ENCODE measurements around the gene SIDT1.
A peak's percentile ranks its signal among the peaks of the same experiment; 100 is the strongest.

The SIDT1 gene

DNA sequence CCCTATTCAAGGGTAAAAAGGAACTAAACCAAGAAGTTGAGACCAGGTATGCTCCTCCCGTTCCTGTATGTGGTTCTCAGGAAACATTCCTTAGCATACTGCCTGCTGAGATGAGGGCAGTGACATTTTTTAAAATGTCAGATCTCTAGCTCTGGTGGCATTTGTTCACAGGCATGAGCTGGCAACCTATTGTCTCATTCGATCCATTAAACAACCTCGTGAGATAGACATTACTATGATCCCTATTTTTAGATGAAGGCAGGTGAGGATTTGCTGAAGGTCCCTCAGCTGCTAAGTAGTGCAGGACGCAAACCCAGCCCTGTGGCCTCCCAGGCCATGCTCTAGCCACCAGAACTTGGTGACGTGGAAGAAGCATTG, 74.9 kb downstream of the SIDT1 start:
- no CpG with 5 or more reads among the region's 5 CpGs for WGBS (ENCODE audit: extremely low coverage, insufficient coverage, low lambda C conversion rate)
- H3K4me1 ChIP-seq (ENCODE audit: control insufficient read depth, low read depth, low read length) = peaks cover 2% of the 10 kb centered on the region
- H3K36me3 ChIP-seq (ENCODE audit: control insufficient read depth, insufficient read depth, low read length) = no peaks in the 10 kb centered on the region
- H3K79me1 ChIP-seq (ENCODE audit: low read length) = no peaks in the 10 kb centered on the region
- H3K18ac ChIP-seq (ENCODE audit: low read length) = no peak overlapping the region
- H4K8ac ChIP-seq (ENCODE audit: low read depth, low read length) = no peak overlapping the region
- H3K9ac ChIP-seq (ENCODE audit: low read length) = no peak overlapping the region
- H3K4me2 ChIP-seq (ENCODE audit: low read length) = no peak overlapping the region
- peak; percentile 26 for DNase-seq
- no peak overlapping the region for H3K27ac ChIP-seq (ENCODE audit: low read depth, low read length)
- H3K23ac ChIP-seq (ENCODE audit: low read length) = no peak overlapping the region
- no peak overlapping the region for H4K5ac ChIP-seq (ENCODE audit: low read length)
- no peaks in the 10 kb centered on the region for H3K79me2 ChIP-seq (ENCODE audit: control insufficient read depth, insufficient read depth, low read length)
- H3K4ac ChIP-seq (ENCODE audit: low read depth, low read length) = no peak overlapping the region
- H2BK5ac ChIP-seq (ENCODE audit: low read length) = no peak overlapping the region
- no peak overlapping the region for H2BK120ac ChIP-seq (ENCODE audit: low read depth, low read length)
- H3K56ac ChIP-seq (ENCODE audit: low read length) = no peak overlapping the region
- H2AK5ac ChIP-seq (ENCODE audit: low read length) = no peak overlapping the region
- no peaks in the 10 kb centered on the region for H3K27me3 ChIP-seq (ENCODE audit: insufficient read depth, low read length, poor library complexity)
- no peak overlapping the region for H2BK15ac ChIP-seq (replicated peaks; ENCODE audit: low read depth)
- no peak overlapping the region for H3K4me3 ChIP-seq (ENCODE audit: low read length)

DNA sequence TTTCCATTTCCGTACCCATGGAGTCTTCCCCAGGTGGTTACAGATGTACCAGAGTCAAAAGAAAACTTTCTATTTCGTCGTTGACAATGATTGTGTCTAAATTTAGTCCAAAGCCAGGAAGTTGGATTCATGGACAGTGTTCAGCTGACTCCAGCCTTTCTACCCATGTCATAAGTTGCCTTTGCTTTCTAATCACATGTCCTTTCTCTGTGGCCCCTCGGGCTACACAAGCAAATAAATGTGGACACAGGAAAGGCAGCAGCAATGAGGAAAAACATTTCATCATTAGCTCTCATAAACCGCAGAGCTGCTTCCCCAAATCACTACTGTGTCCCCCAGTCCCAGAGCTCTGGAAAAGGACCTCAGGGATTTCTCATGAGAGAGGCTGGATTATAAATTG, 82.0 kb downstream of the SIDT1 start:
- H3K4me2 ChIP-seq (ENCODE audit: low read length) = no peak overlapping the region
- no peaks in the 10 kb centered on the region for H3K27me3 ChIP-seq (ENCODE audit: insufficient read depth, low read length, poor library complexity)
- H3K9ac ChIP-seq (ENCODE audit: low read length) = no peak overlapping the region
- no peak overlapping the region for H4K5ac ChIP-seq (ENCODE audit: low read length)
- no CpG with 5 or more reads among the region's 5 CpGs for WGBS (ENCODE audit: extremely low coverage, insufficient coverage, low lambda C conversion rate)
- no peak overlapping the region for H3K23ac ChIP-seq (ENCODE audit: low read length)
- H2BK5ac ChIP-seq (ENCODE audit: low read length) = no peak overlapping the region
- no peaks in the 10 kb centered on the region for H3K79me1 ChIP-seq (ENCODE audit: low read length)
- no peak overlapping the region for H3K4me3 ChIP-seq (ENCODE audit: low read length)
- no peak overlapping the region for H4K8ac ChIP-seq (ENCODE audit: low read depth, low read length)
- H3K18ac ChIP-seq (ENCODE audit: low read length) = no peak overlapping the region
- no peak overlapping the region for H2BK15ac ChIP-seq (replicated peaks; ENCODE audit: low read depth)
- no peaks in the 10 kb centered on the region for H3K4me1 ChIP-seq (ENCODE audit: control insufficient read depth, low read depth, low read length)
- no peak overlapping the region for H2BK120ac ChIP-seq (ENCODE audit: low read depth, low read length)
- no peak for DNase-seq
- H3K27ac ChIP-seq (ENCODE audit: low read depth, low read length) = no peak overlapping the region
- no peaks in the 10 kb centered on the region for H3K79me2 ChIP-seq (ENCODE audit: control insufficient read depth, insufficient read depth, low read length)
- no peaks in the 10 kb centered on the region for H3K36me3 ChIP-seq (ENCODE audit: control insufficient read depth, insufficient read depth, low read length)
- peak overlapping the region; percentile 15 for H3K56ac ChIP-seq (ENCODE audit: low read length)
- H2AK5ac ChIP-seq (ENCODE audit: low read length) = no peak overlapping the region
- H3K4ac ChIP-seq (ENCODE audit: low read depth, low read length) = no peak overlapping the region

GRCh38 chr3:113615976-113616375, 83.6 kb downstream of the SIDT1 start:
- H3K9ac ChIP-seq (ENCODE audit: low read length) = no peak overlapping the region
- H3K27ac ChIP-seq (ENCODE audit: low read depth, low read length) = no peak overlapping the region
- H3K23ac ChIP-seq (ENCODE audit: low read length) = no peak overlapping the region
- no peaks in the 10 kb centered on the region for H3K4me1 ChIP-seq (ENCODE audit: control insufficient read depth, low read depth, low read length)
- no peak overlapping the region for H3K4me3 ChIP-seq (ENCODE audit: low read length)
- no peak for DNase-seq
- no CpG with 5 or more reads among the region's 4 CpGs for WGBS (ENCODE audit: extremely low coverage, insufficient coverage, low lambda C conversion rate)
- no peak overlapping the region for H2AK5ac ChIP-seq (ENCODE audit: low read length)
- no peak overlapping the region for H3K4me2 ChIP-seq (ENCODE audit: low read length)
- H3K79me1 ChIP-seq (ENCODE audit: low read length) = no peaks in the 10 kb centered on the region
- no peak overlapping the region for H2BK15ac ChIP-seq (replicated peaks; ENCODE audit: low read depth)
- H3K27me3 ChIP-seq (ENCODE audit: insufficient read depth, low read length, poor library complexity) = no peaks in the 10 kb centered on the region
- no peak overlapping the region for H4K8ac ChIP-seq (ENCODE audit: low read depth, low read length)
- H3K56ac ChIP-seq (ENCODE audit: low read length) = no peak overlapping the region
- no peak overlapping the region for H3K4ac ChIP-seq (ENCODE audit: low read depth, low read length)
- H2BK120ac ChIP-seq (ENCODE audit: low read depth, low read length) = no peak overlapping the region
- no peak overlapping the region for H2BK5ac ChIP-seq (ENCODE audit: low read length)
- no peaks in the 10 kb centered on the region for H3K79me2 ChIP-seq (ENCODE audit: control insufficient read depth, insufficient read depth, low read length)
- H4K5ac ChIP-seq (ENCODE audit: low read length) = no peak overlapping the region
- no peaks in the 10 kb centered on the region for H3K36me3 ChIP-seq (ENCODE audit: control insufficient read depth, insufficient read depth, low read length)
- H3K18ac ChIP-seq (ENCODE audit: low read length) = no peak overlapping the region

GRCh38 chr3:113617726-113618125, 85.4 kb downstream of the SIDT1 start:
- Histone ChIP-seq H2BK5ac (ENCODE audit: low read length) (no peak overlapping the region), H3K27ac (ENCODE audit: low read depth, low read length) (no peak overlapping the region), H3K4me1 (ENCODE audit: control insufficient read depth, low read depth, low read length) (no peaks in the 10 kb centered on the region), H4K5ac (ENCODE audit: low read length) (no peak overlapping the region), H3K4me2 (ENCODE audit: low read length) (no peak overlapping the region), H2BK15ac (replicated peaks; ENCODE audit: low read depth) (no peak overlapping the region), H4K8ac (ENCODE audit: low read depth, low read length) (no peak overlapping the region), H3K56ac (ENCODE audit: low read length) (no peak overlapping the region), H3K9ac (ENCODE audit: low read length) (no peak overlapping the region), H2BK120ac (ENCODE audit: low read depth, low read length) (no peak overlapping the region), H3K4ac (ENCODE audit: low read depth, low read length) (no peak overlapping the region), H2AK5ac (ENCODE audit: low read length) (no peak overlapping the region), H3K79me2 (ENCODE audit: control insufficient read depth, insufficient read depth, low read length) (no peaks in the 10 kb centered on the region), H3K27me3 (ENCODE audit: insufficient read depth, low read length, poor library complexity) (no peaks in the 10 kb centered on the region), H3K18ac (ENCODE audit: low read length) (no peak overlapping the region), H3K79me1 (ENCODE audit: low read length) (no peaks in the 10 kb centered on the region), H3K4me3 (ENCODE audit: low read length) (no peak overlapping the region), H3K23ac (ENCODE audit: low read length) (no peak overlapping the region), H3K36me3 (ENCODE audit: control insufficient read depth, insufficient read depth, low read length) (no peaks in the 10 kb centered on the region)
- no peak for DNase-seq
- no CpG with 5 or more reads among the region's 2 CpGs for WGBS (ENCODE audit: extremely low coverage, insufficient coverage, low lambda C conversion rate)

- H2AK5ac ChIP-seq (ENCODE audit: low read length) = no peak overlapping the region
- no peak overlapping the region for H3K23ac ChIP-seq (ENCODE audit: low read length)
- no peak overlapping the region for H2BK5ac ChIP-seq (ENCODE audit: low read length)
- H3K27me3 ChIP-seq (ENCODE audit: insufficient read depth, low read length, poor library complexity) = no peaks in the 10 kb centered on the region
- no peak overlapping the region for H2BK120ac ChIP-seq (ENCODE audit: low read depth, low read length)
- no peak overlapping the region for H3K56ac ChIP-seq (ENCODE audit: low read length)
- H3K4me1 ChIP-seq (ENCODE audit: control insufficient read depth, low read depth, low read length) = no peaks in the 10 kb centered on the region
- H3K4ac ChIP-seq (ENCODE audit: low read depth, low read length) = no peak overlapping the region
- no peak overlapping the region for H3K27ac ChIP-seq (ENCODE audit: low read depth, low read length)
- H3K79me1 ChIP-seq (ENCODE audit: low read length) = no peaks in the 10 kb centered on the region
- no peak overlapping the region for H4K8ac ChIP-seq (ENCODE audit: low read depth, low read length)
- no peak overlapping the region for H2BK15ac ChIP-seq (replicated peaks; ENCODE audit: low read depth)
- H3K4me2 ChIP-seq (ENCODE audit: low read length) = no peak overlapping the region
- no peak overlapping the region for H3K4me3 ChIP-seq (ENCODE audit: low read length)
- no peak for DNase-seq
- H3K79me2 ChIP-seq (ENCODE audit: control insufficient read depth, insufficient read depth, low read length) = no peaks in the 10 kb centered on the region
- no peak overlapping the region for H4K5ac ChIP-seq (ENCODE audit: low read length)
- no peak overlapping the region for H3K9ac ChIP-seq (ENCODE audit: low read length)
- no peak overlapping the region for H3K18ac ChIP-seq (ENCODE audit: low read length)
- no peaks in the 10 kb centered on the region for H3K36me3 ChIP-seq (ENCODE audit: control insufficient read depth, insufficient read depth, low read length)
These were observed 87.7 kb downstream of the SIDT1 start for GRCh38 chr3:113620091-113620490.

DNA sequence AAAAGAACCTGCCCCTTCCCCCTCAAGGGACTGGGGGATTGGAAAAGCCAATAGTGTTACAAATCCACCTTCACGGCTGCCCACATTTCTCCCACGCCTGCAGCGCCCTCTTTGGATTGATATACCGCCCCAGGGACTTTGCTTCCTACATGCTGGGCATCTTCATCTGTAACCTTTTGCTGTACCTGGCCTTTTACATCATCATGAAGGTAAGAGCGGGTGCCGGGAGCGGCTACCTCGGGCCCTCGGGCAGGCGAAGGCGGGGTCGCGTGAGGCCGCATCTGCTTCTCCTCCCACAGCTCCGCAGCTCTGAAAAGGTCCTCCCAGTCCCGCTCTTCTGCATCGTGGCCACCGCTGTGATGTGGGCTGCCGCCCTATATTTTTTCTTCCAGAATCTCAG, 91.0 kb downstream of the SIDT1 start:
- H3K27me3 ChIP-seq (ENCODE audit: insufficient read depth, low read length, poor library complexity) = no peaks in the 10 kb centered on the region
- H3K27ac ChIP-seq (ENCODE audit: low read depth, low read length) = no peak overlapping the region
- peak; percentile 47 for DNase-seq
- no peak overlapping the region for H2BK5ac ChIP-seq (ENCODE audit: low read length)
- no peak overlapping the region for H3K18ac ChIP-seq (ENCODE audit: low read length)
- H3K36me3 ChIP-seq (ENCODE audit: control insufficient read depth, insufficient read depth, low read length) = no peaks in the 10 kb centered on the region
- H3K79me1 ChIP-seq (ENCODE audit: low read length) = no peaks in the 10 kb centered on the region
- no peaks in the 10 kb centered on the region for H3K79me2 ChIP-seq (ENCODE audit: control insufficient read depth, insufficient read depth, low read length)
- no peak overlapping the region for H3K4me3 ChIP-seq (ENCODE audit: low read length)
- H2BK15ac ChIP-seq (replicated peaks; ENCODE audit: low read depth) = no peak overlapping the region
- H3K9ac ChIP-seq (ENCODE audit: low read length) = no peak overlapping the region
- no peak overlapping the region for H4K8ac ChIP-seq (ENCODE audit: low read depth, low read length)
- no peak overlapping the region for H3K4me2 ChIP-seq (ENCODE audit: low read length)
- no peaks in the 10 kb centered on the region for H3K4me1 ChIP-seq (ENCODE audit: control insufficient read depth, low read depth, low read length)
- H4K5ac ChIP-seq (ENCODE audit: low read length) = no peak overlapping the region
- no peak overlapping the region for H2BK120ac ChIP-seq (ENCODE audit: low read depth, low read length)
- H3K23ac ChIP-seq (ENCODE audit: low read length) = no peak overlapping the region
- WGBS (ENCODE audit: extremely low coverage, insufficient coverage, low lambda C conversion rate) = no CpG with 5 or more reads among the region's 19 CpGs
- no peak overlapping the region for H2AK5ac ChIP-seq (ENCODE audit: low read length)
- no peak overlapping the region for H3K4ac ChIP-seq (ENCODE audit: low read depth, low read length)
- H3K56ac ChIP-seq (ENCODE audit: low read length) = no peak overlapping the region
